H9 (cell line): ENCODE results near the gene TPCN2. TPM values are rescaled to one million over a fixed set of nuclear protein-coding genes. Genes with fewer than 3 reads are reported as not detected.

Source experiments
- DNase-seq: peaks from one replicate; pipeline ENCODE4 v3.0.0-alpha.2; 2017
- H2AFZ ChIP-seq: one replicate; pipeline ENCODE4 v1.6.1; 2013; ENCODE audit warnings: mild to moderate bottlenecking, low read length, control low read depth, moderate library complexity
- H2AK5ac ChIP-seq: 2 replicates; pipeline ENCODE4 v1.6.1; 2013; ENCODE audit warnings: low read length, control low read depth, mixed read lengths; ENCODE audit not compliant: insufficient read length
- H2BK120ac ChIP-seq: one replicate; pipeline ENCODE4 v1.6.1; 2013; ENCODE audit warnings: low read depth, mild to moderate bottlenecking, low read length, control low read depth, inconsistent platforms; ENCODE audit not compliant: poor library complexity, severe bottlenecking
- H2BK12ac ChIP-seq: 2 replicates; pipeline ENCODE4 v1.6.1; 2013; ENCODE audit warnings: low read length, control low read depth, mixed read lengths, low read depth; ENCODE audit not compliant: insufficient read length
- H2BK15ac ChIP-seq: 2 replicates; pipeline ENCODE4 v1.6.1; 2013; ENCODE audit warnings: low read depth, low read length, control low read depth
- H2BK20ac ChIP-seq: one replicate; pipeline ENCODE4 v1.6.1; 2013; ENCODE audit warnings: low read depth, mild to moderate bottlenecking, low read length, control low read depth, inconsistent platforms; ENCODE audit not compliant: poor library complexity, severe bottlenecking
- H2BK5ac ChIP-seq: 2 replicates; pipeline ENCODE4 v1.6.1; 2013; ENCODE audit warnings: low read length, control low read depth, mixed read lengths; ENCODE audit not compliant: insufficient read length
- H3K14ac ChIP-seq: 2 replicates; pipeline ENCODE4 v1.6.1; 2013; ENCODE audit warnings: low read length, control low read depth; ENCODE audit not compliant: insufficient read depth
- H3K18ac ChIP-seq: 2 replicates; pipeline ENCODE4 v1.6.1; 2013; ENCODE audit warnings: low read depth, mild to moderate bottlenecking, mixed read lengths, low read length, control low read depth; ENCODE audit not compliant: insufficient read length
- H3K23ac ChIP-seq: 2 replicates; pipeline ENCODE4 v1.6.1; 2013; ENCODE audit warnings: low read length, control low read depth, mixed read lengths, low read depth; ENCODE audit not compliant: insufficient read length
- H3K23me2 ChIP-seq: 2 replicates; pipeline ENCODE4 v1.6.1; 2013; ENCODE audit warnings: low read depth, mild to moderate bottlenecking, mixed read lengths, low read length, control low read depth; ENCODE audit not compliant: insufficient read length, poor library complexity, severe bottlenecking
- H3K27ac ChIP-seq: 2 replicates; pipeline ENCODE4 v1.5.1; 2013; ENCODE audit warnings: low read length, control low read depth, mixed read lengths, low read depth; ENCODE audit not compliant: insufficient read length
- H3K27me3 ChIP-seq: 2 replicates; pipeline ENCODE4 v1.6.1; 2013; ENCODE audit warnings: low read length, control low read depth, inconsistent platforms; ENCODE audit not compliant: insufficient read depth
- H3K4ac ChIP-seq: 2 replicates; pipeline ENCODE4 v1.6.1; 2013; ENCODE audit warnings: low read depth, mild to moderate bottlenecking, control low read depth, inconsistent platforms, low read length, moderate library complexity
- H3K4me1 ChIP-seq: 2 replicates; pipeline ENCODE4 v1.6.1; 2013; ENCODE audit warnings: low read length, control low read depth, inconsistent platforms; ENCODE audit not compliant: insufficient read depth
- H3K4me2 ChIP-seq: 2 replicates; pipeline ENCODE4 v1.6.1; 2013; ENCODE audit warnings: low read length, control low read depth, mixed read lengths; ENCODE audit not compliant: insufficient read length, insufficient read depth
- H3K56ac ChIP-seq: 2 replicates; pipeline ENCODE4 v1.6.1; 2013; ENCODE audit warnings: low read depth, mild to moderate bottlenecking, mixed read lengths, low read length, control low read depth; ENCODE audit not compliant: insufficient read length
- H3K79me1 ChIP-seq: 2 replicates; pipeline ENCODE4 v1.6.1; 2013; ENCODE audit warnings: low read depth, mild to moderate bottlenecking, moderate library complexity, low read length, control low read depth, inconsistent platforms; ENCODE audit not compliant: insufficient read depth, poor library complexity, severe bottlenecking
- H3K79me2 ChIP-seq: 2 replicates; pipeline ENCODE4 v1.6.1; 2013; ENCODE audit warnings: low read length, control low read depth, inconsistent platforms; ENCODE audit not compliant: insufficient read depth
- H3K9ac ChIP-seq: 2 replicates; pipeline ENCODE4 v1.6.1; 2013; ENCODE audit warnings: low read length, control low read depth, mixed read lengths; ENCODE audit not compliant: insufficient read length; ENCODE audit errors: extremely low read depth
- H3K9me3 ChIP-seq: one replicate; pipeline ENCODE4 v1.6.1; 2013; ENCODE audit warnings: low read depth, low read length, inconsistent platforms; ENCODE audit not compliant: control insufficient read depth
- H3T11ph ChIP-seq: one replicate; pipeline ENCODE4 v1.6.1; 2013; ENCODE audit warnings: mild to moderate bottlenecking, low read length, control low read depth, inconsistent platforms
- H4K20me1 ChIP-seq: one replicate; pipeline ENCODE4 v1.6.1; 2013; ENCODE audit not compliant: control insufficient read depth, insufficient read length, insufficient read depth
- H4K5ac ChIP-seq: 2 replicates; pipeline ENCODE4 v1.6.1; 2013; ENCODE audit warnings: low read depth, mild to moderate bottlenecking, mixed read lengths, low read length, control low read depth; ENCODE audit not compliant: insufficient read length
- H4K8ac ChIP-seq: replicated peaks from 2 replicates; pipeline ENCODE4 v1.6.1; 2013; ENCODE audit warnings: low read length, control low read depth, mixed read lengths, low read depth; ENCODE audit not compliant: insufficient read length
- H4K91ac ChIP-seq: 2 replicates; pipeline ENCODE4 v1.6.1; 2013; ENCODE audit warnings: low read depth, mild to moderate bottlenecking, moderate library complexity, mixed read lengths, low read length, control low read depth; ENCODE audit not compliant: insufficient read length
- H3K27ac Mint-ChIP-seq, 3 experiments: 2 replicates in 2 of 3; 3 replicates in 1 of 3; pipeline ENCODE4 v1.8.0; 2020 to 2021; ENCODE audit warnings: mixed read lengths in 3 of 3, mild to moderate bottlenecking in 1 of 3, moderate library complexity in 1 of 3
- H3K27me3 Mint-ChIP-seq: 2 replicates; pipeline ENCODE4 v1.8.0; 2021; ENCODE audit warnings: low read depth, mild to moderate bottlenecking, moderate library complexity, mixed read lengths
- H3K36me3 Mint-ChIP-seq, 3 experiments: 2 replicates in 2 of 3; 3 replicates in 1 of 3; pipeline ENCODE4 v1.8.0; 2020 to 2021; ENCODE audit warnings: low read depth in 3 of 3, mixed read lengths in 3 of 3; ENCODE audit not compliant: insufficient read depth in 1 of 3
- H3K4me1 Mint-ChIP-seq, 2 experiments: 2 replicates each; pipeline ENCODE4 v1.8.0; 2020; ENCODE audit warnings: mixed read lengths in 2 of 2
- H3K4me3 Mint-ChIP-seq, 2 experiments: 2 replicates in 1 of 2; 3 replicates in 1 of 2; pipeline ENCODE4 v1.8.0; 2020 to 2021; ENCODE audit warnings: mild to moderate bottlenecking in 2 of 2, mixed read lengths in 2 of 2, moderate library complexity in 1 of 2
- H3K9me3 Mint-ChIP-seq, 2 experiments: 2 replicates in 1 of 2; 3 replicates in 1 of 2; pipeline ENCODE4 v1.8.0; 2020; ENCODE audit warnings: mild to moderate bottlenecking in 2 of 2, mixed read lengths in 2 of 2, moderate library complexity in 1 of 2
- CTCF ChIP-seq: fragments of 200-600 bp; sonication (generic); conservative IDR thresholded peaks from 3 replicates; pipeline ENCODE4 v1.8.0; 2021; ENCODE audit warnings: antibody characterized with exemption, mild to moderate bottlenecking
- WGBS: extraction: QIAGEN DNeasy Blood & Tissue Kit; methylation state at CpG from one replicate; pipeline ENCODE4 v1.1.7; 2013; ENCODE audit warnings: missing lambda C conversion rate, low lambda C conversion rate, mixed read lengths; ENCODE audit not compliant: insufficient read length; ENCODE audit errors: extremely low coverage; 5-methylcytosine and 5-hydroxymethylcytosine counted together
- total RNA-seq: library from RNA; stranded (reverse); gene quantifications from 2 replicates; pipeline ENCODE4 v1.2.1, GENCODE V29; 2021

Gene TPCN2
- total RNA-seq, 1 experiment from 2014 or later: 16.8 TPM

GRCh38 chr11:69166218-69167115 lies 117.7 kb downstream of the TPCN2 start:
- H4K5ac ChIP-seq: no peak overlapping the region
- TF ChIP-seq CTCF: 0 out of 3 replicates have a peak, but pooled peaks have one; percentile 22
- H2BK20ac ChIP-seq: no peak overlapping the region
- peaks cover 10 to 12% of the 10 kb centered on the region in 2 experiments; a peak in 4 of 5 replicates for H3K9me3 Mint-ChIP-seq
- no peak overlapping the region for H2BK15ac ChIP-seq
- no peak overlapping the region for H2BK12ac ChIP-seq
- H3K14ac ChIP-seq: peak overlapping the region; percentile 11; the same call in 1 of the 2 replicates
- H3K9me3 ChIP-seq: no peaks in the 10 kb centered on the region
- no peaks in the 10 kb centered on the region for H3K23me2 ChIP-seq
- H3K79me2 ChIP-seq: no peaks in the 10 kb centered on the region
- H2AFZ ChIP-seq: no peak overlapping the region
- peaks cover 30% of the 10 kb centered on the region for H3K27me3 Mint-ChIP-seq
- H4K20me1 ChIP-seq: no peaks in the 10 kb centered on the region
- WGBS: no CpG with 5 or more reads among the region's 21 CpGs
- H3K27me3 ChIP-seq: no peaks in the 10 kb centered on the region
- H3T11ph ChIP-seq: no peak overlapping the region
- H3K18ac ChIP-seq: no peak overlapping the region
- H3K4me1 ChIP-seq: no peaks in the 10 kb centered on the region
- H3K4me2 ChIP-seq: no peak overlapping the region
- no peak overlapping the region for H2AK5ac ChIP-seq
- no peak overlapping the region for H3K4ac ChIP-seq
- H3K4me3 Mint-ChIP-seq: no peak overlapping the region
- no peak overlapping the region for H3K9ac ChIP-seq
- DNase-seq: peak; percentile 66
- H3K4me1 Mint-ChIP-seq: peaks cover 7 to 9% of the 10 kb centered on the region in 2 experiments; a peak in 3 of 4 replicates
- peaks cover 0 to 4% (median 0%) of the 10 kb centered on the region in 3 experiments; a peak in 2 of 7 replicates for H3K36me3 Mint-ChIP-seq
- no peak overlapping the region for H3K23ac ChIP-seq
- no peak overlapping the region; a peak in 1 of 7 replicates for H3K27ac Mint-ChIP-seq
- no peaks in the 10 kb centered on the region for H3K79me1 ChIP-seq
- H3K56ac ChIP-seq: no peak overlapping the region
- no peak overlapping the region for H2BK120ac ChIP-seq
- H2BK5ac ChIP-seq: no peak overlapping the region
- H3K27ac ChIP-seq: no peak overlapping the region
- no peak overlapping the region for H4K8ac ChIP-seq
- no peak overlapping the region for H4K91ac ChIP-seq
